HG02840 (cell line): ENCODE measurements around the gene KCNJ12.
"Not testable (repeated sequence)": the region's sequence is repeated elsewhere in the genome, so short reads cannot be mapped to it uniquely, and the experiment has no call there.

Experiments
- ATAC-seq: cut with Tn5 transposase; IDR thresholded peaks from one replicate; pipeline ENCODE4 v1.9.1; 2021; ENCODE audit warnings: mild to moderate bottlenecking, moderate library complexity, moderate number of reproducible peaks; ENCODE audit not compliant: unreplicated experiment, low FRiP score

Gene KCNJ12

DNA sequence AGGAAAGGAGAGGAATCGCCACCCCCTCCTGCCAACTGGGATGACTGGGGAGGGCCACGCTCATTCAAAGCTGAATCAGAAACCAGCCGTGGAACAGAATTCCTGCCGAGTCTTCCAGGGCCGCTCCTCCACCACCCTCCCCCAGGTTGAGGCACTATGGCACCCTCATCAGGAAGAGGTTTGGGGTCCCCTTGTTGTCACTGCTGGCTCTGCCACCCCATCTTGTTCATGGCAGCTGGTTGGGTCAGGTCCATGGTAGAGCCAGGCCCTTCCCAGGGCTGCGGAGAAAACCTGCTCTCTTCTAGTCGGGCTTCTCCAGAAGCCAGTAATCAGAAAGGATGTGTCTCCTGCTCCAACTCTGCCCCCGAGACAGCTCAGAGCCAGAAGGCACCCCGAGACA is 41.8 kb downstream of the KCNJ12 start:
- ATAC-seq: no peak

DNA sequence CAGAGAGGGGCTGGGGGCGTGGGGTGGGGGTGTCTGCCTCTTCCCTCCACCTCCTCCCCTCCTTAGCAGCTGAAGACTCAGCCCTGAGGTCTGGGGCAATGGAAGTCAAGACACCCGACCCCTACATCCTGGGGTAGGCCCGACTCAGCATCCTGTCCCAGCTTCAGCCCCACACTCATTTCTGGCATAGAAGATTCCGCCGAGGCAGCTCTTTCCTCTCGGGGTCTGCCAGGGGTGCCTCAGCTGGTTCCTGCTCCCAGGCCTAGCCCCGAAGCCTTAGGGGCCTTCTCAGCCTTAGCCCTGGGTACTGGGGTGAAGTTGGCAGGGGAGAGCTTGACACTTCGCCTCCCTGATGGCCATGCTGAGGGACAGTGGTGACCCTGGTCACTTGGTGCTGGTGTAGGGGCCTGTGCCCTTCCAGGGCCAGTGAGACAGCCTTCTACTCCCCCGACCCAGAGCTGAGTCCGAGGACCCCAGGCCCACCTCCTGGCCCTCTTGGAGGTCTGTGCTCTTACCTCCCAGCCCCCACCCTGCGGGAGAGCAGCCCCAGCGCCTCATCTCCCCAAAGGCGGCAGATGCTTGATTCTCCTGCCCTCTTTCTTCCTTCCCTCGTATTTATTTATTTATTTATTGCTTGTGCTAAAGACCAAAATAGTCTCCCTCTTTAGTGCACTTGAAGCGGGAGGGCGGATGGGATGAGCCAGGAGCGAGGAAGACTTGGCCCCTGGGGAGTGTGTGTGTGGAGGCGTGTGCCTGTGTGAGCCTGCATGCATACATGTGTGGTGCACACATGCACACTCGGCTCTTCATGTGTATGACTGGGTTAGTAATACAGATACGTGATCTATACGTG is 42.5 kb downstream of the KCNJ12 start:
- ATAC-seq: no peak

DNA sequence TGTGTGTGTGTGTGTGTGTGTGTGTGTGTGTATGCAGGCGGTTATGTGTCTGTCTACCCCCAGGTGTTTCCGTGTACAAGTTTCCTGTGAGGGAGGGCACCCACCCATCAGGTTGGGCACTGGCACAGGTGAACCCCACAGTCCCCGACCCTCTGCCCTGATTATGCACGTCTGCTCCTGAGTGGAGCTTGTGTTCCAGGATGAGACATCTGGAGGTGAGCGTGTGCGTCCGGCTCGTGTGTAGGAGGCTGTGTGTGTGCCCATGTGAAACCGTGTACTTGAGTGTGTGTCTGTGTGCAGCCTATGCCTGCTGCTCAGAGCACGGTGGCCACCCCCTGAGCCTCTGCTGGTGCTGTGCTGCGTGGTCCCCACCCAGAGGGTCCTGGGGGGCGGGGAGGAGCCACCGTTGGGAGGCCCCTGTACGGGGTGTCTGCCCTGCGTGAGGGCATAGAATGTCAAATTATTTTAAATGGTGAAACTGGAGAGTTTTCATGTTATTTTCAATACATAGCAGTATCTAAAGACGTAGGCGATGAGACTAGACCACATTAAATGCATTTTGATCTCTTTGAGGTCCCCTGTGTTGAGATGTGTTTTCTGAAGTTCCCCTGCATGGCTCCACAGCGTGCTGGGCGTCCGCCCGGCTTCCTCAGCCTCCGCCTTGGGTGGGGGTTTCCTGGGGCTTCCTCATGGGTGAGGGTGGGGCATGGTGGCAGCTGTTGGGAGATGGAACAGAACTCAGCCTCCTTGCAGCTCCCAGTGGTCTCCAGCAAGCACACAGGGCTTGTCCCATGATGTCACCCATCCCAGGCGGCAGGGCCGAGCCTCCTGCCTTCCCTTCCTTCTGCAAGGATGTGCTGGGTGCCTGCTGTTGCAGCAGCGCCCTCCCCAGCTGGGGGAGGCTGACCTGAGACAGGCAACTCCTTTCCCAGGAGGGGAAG is 43.4 kb downstream of the KCNJ12 start:
- no peak for ATAC-seq

DNA sequence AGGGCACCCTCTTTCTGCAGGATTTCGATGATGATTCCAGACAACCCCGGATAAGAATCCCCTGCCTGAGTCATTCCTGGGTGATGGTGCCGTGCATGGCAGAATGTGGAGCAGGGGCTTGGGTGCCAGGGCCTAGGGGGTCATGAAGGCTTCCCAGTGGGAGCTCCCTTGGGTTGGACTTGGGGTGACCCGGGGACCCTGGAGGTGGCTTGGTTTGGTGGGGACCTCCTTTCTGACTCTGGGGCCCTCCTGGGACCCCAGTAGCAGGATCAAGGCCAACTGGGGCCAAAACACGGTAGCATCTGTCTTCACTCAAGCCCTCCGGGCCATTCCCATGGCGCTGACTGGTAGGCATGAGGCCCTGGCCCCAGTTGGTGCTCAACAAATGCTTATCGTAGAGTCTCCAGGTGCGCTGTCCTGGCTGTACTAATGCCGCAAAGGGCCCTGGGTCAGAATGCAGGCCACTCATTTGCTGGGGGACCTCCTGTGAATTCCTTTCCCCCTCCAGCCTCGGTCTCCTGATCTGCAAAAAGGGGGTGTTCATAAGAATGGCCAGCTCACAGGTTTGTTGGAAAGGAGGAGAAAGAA is 44.4 kb downstream of the KCNJ12 start:
- ATAC-seq: not testable (repeated sequence)

DNA sequence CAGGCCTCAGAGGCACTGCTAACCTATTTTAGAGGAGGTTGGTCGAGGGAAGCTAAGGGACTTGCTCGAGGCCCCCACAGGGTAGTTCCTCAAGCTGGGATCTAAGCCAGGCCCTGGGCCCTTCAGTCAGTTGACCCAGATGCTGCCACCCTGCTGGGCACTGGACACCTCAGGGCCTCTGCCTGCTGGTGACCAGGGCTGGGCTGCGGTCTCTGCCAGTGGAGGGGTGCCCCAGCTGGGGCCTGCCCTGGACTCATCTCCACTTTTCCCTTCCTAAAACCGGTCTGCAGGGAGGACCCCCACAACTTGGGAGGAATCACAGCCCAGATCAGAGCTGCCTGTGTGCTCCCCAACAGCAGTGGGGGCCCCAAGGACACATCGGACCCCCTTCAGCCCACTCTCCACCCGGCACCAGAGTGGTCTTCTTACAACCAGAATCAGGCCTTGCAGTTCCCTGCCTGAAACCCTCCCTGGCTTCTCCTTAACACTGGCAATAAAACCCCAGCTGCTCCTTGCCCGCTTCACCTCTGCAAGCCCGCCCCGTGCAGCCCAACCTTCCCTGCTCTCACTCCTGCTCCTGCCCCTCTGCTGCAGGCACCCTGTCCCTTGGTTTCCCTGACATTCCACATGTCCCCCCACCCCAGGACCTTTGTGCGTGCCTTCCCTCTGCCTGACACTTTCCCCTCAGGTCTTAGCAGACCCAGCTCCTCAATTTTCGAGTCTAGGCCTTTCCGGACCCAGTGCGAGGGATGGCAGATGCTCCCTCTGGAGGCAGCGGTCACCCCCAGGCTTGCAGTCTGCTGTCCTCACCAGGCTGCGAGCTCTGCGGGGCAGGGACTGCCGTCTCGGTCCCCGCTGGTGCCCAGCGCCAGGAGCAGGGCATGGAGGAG is 45.5 kb downstream of the KCNJ12 start:
- ATAC-seq: not testable (repeated sequence)

DNA sequence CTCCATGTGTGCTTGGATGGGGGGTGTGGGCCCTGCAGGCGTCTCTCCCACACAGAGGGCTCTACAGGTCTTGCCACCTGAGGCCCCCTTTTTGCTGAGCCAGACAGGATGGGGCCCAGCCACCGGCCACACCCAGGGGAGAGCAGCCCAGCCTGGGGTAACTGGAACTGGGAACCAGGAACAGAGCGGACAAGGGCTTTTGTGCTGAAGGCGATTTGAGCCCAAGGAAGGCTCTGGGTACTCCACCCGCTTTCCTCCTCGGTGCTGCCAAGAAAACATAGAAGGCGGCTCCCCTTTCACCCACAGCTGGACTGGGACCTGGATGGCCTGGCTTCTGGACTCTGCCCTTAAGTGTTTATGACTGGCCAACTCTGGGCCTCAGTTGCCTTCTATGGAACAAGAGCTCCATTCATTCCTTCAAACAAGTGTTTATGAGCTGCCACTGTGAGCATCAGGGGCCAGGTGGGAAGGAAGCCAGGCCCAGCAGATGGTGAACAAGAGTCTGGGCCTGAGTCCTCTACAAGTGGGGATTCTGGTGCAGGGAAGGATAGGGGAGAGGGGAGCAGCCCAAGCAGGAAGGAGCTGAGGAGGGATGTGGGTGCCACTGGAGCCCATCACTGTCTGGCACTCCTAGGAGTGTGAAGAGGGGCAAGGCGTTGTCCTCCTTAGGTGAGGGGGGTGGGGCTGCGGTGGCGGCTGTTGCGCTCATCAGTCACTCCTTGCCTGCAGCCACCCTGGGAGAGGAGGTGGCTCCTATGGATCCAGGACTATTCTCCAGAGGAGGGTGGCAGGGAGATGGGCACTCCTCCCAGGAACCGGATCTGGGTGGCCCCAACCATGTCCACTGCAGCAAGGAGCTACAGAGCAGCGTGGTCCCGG is 46.4 kb downstream of the KCNJ12 start:
- not testable (repeated sequence) for ATAC-seq

DNA sequence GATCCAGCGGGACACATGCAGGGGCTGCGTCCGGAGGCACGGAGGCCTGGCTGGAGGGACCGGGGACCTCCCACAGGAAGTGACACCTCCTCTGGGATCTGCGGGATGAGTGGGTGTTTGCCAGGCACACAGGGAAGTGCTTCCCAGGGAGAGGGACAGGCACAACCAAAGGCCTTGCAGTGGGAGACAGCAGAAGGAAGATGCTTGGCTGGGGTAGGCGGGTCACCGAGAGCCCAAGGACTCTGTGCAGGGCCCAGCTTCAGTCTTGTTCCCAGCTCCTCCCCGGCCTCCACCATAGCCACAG is 47.0 kb downstream of the KCNJ12 start:
- ATAC-seq: not testable (repeated sequence)

DNA sequence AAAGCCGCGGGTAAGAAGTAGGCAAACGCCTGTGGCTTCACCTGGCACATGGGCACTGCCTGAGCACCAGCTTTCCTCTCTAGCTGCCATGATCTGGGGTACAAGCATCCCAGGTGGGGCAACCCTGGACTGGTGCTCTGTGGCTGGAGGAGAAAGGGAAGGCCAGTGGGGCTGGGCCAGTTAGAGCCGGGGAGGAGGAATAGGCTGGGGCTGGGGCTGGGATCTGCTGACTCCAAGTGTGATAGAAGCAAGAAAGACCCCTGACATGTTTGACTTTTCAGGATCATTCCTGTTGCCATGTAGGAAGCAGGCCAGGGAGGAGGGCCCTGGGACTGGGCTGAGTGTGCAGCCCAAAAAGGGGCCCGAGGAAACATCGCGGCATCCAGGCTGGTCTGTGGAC is 48.5 kb downstream of the KCNJ12 start:
- ATAC-seq: not testable (repeated sequence)

DNA sequence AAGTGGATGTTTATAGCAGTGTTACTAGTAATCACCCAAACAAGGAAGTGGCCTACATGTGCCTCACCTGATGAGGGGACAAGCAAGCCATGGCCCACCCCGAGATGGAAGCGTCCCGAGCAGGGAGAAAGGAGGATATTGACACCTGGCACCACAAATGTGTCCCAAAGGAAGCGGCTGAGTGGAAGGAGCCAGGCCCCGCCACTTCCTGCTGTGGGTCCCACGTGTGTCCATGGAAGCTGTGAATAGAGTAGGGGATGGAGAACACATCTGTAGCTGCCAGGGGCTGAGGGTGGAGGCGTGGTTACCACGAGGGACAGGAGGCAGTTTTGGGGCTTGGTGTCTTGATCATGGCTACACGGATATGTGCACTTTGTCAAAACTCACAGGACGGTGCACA is 49.2 kb downstream of the KCNJ12 start:
- ATAC-seq: no peak

DNA sequence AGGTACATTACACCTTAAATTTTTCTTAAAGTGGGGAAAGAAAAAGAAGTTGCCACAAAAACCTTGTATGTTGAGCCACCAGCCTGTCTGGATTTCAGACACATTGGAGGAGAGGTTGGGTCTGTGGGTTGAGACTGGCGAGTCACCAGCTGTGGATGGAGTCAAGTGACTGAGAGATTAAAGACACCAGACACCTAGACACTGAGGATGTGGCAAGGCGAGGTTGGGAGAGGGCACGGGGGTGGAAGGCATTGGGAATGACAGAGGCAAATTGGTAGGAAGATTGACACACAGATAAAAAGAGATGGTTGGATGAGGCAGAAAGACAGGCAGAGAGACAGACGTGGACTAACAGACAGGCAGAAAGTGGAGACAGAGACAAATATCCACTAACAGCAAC is 49.6 kb downstream of the KCNJ12 start:
- ATAC-seq: no peak

DNA sequence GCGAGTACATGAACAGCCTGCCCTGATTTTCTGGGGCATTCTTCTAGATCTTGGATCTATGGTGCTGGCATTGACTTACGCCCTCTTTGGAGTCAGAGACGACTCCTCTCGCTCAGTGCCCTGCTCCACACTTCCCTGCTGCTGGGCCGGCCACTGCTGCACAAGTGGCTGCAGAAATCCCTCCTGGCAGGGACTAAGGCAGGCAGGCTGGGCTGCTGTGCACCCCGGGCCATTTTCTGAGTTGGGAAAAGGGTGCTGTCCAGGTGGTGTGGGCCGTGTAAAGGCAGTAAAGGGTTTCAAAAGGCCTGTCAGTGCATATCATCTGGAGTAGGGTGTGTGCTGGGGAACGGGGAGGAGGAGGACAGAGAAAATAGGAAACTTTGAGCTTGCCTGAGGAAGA is 50.1 kb downstream of the KCNJ12 start:
- ATAC-seq: not testable (repeated sequence)

DNA sequence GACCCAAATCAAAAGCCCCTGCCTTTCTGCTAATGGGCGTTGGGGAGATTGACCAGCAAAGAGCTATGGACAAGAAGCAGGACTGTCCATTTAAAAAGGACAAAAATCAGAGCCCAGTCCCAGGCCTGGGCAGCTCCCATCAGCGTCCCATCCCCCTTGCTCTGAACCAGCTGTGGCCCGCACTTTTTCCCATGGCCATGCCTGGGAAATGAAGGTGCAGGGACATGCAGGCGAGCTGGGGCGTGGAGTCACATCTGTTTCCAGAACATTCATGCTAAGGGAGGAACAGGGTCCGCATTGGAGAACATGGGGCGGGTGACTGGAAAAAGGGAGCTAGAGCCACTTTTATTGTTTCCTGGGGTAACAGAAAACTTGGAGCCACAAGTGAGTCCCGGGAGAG is 50.7 kb downstream of the KCNJ12 start:
- not testable (repeated sequence) for ATAC-seq

DNA sequence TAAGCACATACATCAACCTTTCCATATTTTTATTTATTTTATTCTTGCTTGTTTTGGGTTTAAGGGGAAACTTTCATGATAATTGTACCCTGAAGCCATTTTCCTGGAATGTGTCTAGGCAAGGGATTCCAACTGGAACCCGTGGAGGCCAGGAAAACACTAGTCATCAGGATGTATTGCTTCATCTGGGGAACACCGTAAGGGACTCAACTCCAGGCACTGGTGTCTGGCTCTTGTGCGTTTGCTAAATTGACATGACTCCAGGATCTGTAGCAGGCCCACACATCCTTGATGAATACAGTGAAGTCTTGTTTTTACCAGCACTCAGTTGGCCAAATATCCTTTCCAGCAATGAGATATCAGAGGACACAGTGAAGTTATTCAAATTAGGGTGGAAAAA is 51.6 kb downstream of the KCNJ12 start:
- not testable (repeated sequence) for ATAC-seq

DNA sequence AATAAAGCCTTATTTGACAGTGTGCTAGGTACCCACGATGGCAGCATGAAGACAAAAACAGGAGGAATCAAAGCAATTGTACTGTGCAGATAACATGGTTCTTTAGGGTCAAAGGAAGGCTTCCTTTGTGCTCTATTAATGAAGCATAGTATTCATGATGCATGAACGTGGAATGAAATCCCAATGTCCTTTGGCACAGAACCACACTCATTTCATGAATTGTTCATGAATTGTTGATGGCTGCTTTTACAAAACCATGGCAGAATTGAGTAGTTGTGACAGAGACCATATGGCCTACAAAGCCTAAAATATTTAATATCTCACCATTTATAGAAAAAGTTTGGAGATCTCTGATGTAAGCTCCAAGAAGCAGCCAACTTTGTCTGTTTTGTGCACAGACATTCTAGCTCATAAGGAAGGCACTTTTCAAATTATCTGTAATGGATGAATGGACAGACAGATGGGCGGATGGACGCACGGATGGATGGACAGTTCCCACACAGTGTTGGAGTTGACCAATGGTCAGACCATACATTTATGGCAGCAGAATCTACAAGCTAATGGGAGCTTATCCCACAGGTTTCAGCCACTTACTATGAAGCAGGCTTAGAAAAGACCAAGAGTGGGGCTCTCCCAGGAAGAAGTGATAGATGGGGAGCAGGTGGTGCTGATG is 52.7 kb downstream of the KCNJ12 start:
- ATAC-seq: not testable (repeated sequence)

DNA sequence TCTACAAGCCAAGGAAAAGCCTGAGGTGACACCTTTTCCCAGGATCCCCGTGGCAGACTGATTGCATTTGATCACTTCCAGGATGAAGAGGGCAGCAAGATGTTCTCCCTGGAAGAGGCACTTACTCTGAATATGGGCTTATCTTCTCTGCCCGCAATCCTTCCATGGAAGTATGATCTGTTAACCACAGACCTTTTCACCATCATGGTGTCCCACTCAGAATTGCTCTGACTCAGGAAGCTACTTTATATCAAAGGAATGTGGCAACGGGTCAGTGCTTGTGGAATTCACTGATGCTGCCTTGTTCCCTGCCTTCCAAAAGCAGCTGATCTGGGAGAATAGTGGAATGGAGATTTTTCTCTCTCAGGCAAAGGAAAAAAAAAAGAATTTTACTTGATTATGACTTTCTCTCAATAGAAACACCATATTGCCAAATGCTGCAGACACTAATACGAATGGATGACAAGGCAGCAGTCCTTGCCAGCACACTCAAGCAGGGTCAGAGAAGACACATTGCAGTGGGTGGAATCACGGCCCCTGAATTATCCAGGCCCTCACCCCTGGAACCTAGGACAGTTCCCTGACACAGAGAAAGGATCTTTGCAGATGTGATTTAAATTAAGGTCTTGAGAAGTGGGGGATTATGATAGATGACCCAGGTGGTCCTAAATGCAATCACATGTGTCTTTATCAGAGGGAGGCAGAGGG is 53.9 kb downstream of the KCNJ12 start:
- ATAC-seq: not testable (repeated sequence)

DNA sequence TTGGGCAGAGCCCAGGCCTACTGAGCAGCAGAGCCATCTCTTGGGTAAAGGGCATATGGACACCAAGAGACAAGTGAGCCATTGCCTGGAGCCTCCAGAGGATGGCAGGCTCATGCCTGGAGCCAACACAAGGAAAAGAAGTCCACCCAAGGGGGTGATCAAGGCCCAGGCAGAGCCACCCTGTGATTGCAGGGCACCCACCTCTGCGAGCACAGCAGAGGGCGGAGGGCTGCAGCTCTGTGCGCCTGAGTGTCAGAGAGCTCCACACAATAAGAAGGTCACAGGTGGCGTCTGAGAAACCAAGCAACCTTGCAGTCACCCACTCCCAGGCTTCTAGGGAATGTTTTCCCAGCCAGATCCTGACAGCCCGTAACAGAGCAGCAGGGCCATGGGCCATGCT is 57.8 kb downstream of the KCNJ12 start:
- ATAC-seq: not testable (repeated sequence)

DNA sequence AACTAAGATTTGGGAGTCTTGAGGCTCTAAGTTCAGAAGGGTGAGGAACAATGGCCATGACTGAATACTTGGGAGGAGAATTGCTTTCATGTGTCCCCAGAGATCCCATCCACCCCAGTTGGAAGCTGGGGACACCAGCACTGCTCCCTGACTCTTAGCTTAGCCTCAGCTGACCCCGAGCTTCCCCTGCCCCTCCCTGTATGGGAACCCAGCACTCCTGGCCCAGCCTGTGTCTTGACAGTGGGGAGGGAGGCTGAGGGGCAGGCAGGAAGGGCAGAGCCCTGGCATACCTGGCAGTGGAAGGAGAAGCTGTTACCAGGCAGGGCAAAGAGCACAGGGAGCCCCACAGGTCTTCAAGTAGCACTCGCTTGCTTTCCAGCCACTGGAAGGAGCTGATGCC is 58.8 kb downstream of the KCNJ12 start:
- not testable (repeated sequence) for ATAC-seq

DNA sequence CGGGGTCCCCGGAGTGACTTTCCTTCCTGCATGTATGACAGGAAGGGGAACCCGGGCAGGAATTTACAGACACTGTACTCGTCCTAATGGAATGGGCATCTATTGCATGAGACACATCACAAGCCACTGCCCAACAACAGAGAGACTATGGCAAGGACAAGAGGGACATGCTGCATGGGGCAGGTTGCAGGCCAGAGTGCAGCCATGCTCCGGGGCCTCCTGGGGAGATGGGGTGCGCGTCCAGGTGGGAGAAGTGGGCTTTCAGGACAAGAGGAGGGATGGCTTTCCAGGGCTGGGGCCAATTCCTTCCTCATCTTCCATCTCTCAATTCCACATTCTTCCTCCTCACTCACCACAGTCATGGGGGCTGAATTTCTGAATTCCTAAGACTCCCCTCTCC is 60.3 kb downstream of the KCNJ12 start:
- ATAC-seq: not testable (repeated sequence)
